Fibroblast of lung (primary cell): ENCODE results near the gene AFF2. TPM values are rescaled to one million over a fixed set of nuclear protein-coding genes. Genes with fewer than 3 reads are reported as not detected.

ENCODE experiments used
- DNase-seq, 2 donors: peaks; one replicate each; pipeline versions ENCODE4 v3.0.0 to v3.0.0-alpha.2; 2010; ENCODE audit warnings: low read depth in 2 of 2
- H2AFZ ChIP-seq: 2 replicates; pipeline ENCODE4 v1.5.1; 2012; ENCODE audit warnings: low read length, control low read depth, inconsistent platforms
- H3K27ac ChIP-seq: 2 replicates; pipeline ENCODE4 v1.5.1; 2011; ENCODE audit warnings: low read length, control low read depth; ENCODE audit not compliant: insufficient read depth
- H3K27me3 ChIP-seq: 2 replicates; pipeline ENCODE4 v1.5.1; 2011; ENCODE audit warnings: mild to moderate bottlenecking, low read length; ENCODE audit not compliant: control insufficient read depth, insufficient read depth
- H3K36me3 ChIP-seq: 2 replicates; pipeline ENCODE4 v1.5.1; 2011; ENCODE audit warnings: low read length; ENCODE audit not compliant: control insufficient read depth, insufficient read depth
- H3K4me1 ChIP-seq: 2 replicates; pipeline ENCODE4 v1.5.1; 2011; ENCODE audit warnings: low read length; ENCODE audit not compliant: control insufficient read depth, insufficient read depth; ENCODE audit errors: extremely low read depth
- H3K4me2 ChIP-seq: 2 replicates; pipeline ENCODE4 v1.5.1; 2011; ENCODE audit warnings: low read length, control low read depth; ENCODE audit not compliant: insufficient read depth; ENCODE audit errors: extremely low read depth
- H3K4me3 ChIP-seq, 4 experiments: fragments of 200-600 bp in 1 of 4; sonication (generic) in 1 of 4; replicated peaks in 1 of 4; 2 replicates each; pipeline ENCODE4 v1.5.1; 2011 to 2016; ENCODE audit warnings: low read length in 4 of 4, low read depth in 3 of 4, mild to moderate bottlenecking in 3 of 4, control low read depth in 2 of 4, inconsistent platforms in 1 of 4, mixed read lengths in 1 of 4; ENCODE audit not compliant: insufficient read depth in 1 of 4; ENCODE audit errors: control extremely low read depth in 1 of 4
- H3K79me2 ChIP-seq: 2 replicates; pipeline ENCODE4 v1.5.1; 2012; ENCODE audit warnings: mild to moderate bottlenecking, low read length, inconsistent platforms; ENCODE audit not compliant: control insufficient read depth, insufficient read depth
- H3K9ac ChIP-seq: 2 replicates; pipeline ENCODE4 v1.5.1; 2011; ENCODE audit warnings: mild to moderate bottlenecking, low read length, control low read depth; ENCODE audit not compliant: insufficient read depth
- H3K9me3 ChIP-seq: 2 replicates; pipeline ENCODE4 v1.5.1; 2012; ENCODE audit warnings: low read depth, low read length; ENCODE audit not compliant: control insufficient read depth, insufficient read depth
- H4K20me1 ChIP-seq: 2 replicates; pipeline ENCODE4 v1.5.1; 2011; ENCODE audit warnings: low read length; ENCODE audit not compliant: control insufficient read depth, insufficient read depth; ENCODE audit errors: extremely low read depth
- CTCF ChIP-seq, 2 donors: IDR thresholded peaks in 1 of 2; conservative IDR thresholded peaks in 1 of 2; 1 replicate in 1 of 2; 2 replicates in 1 of 2; pipeline ENCODE4 v1.5.1; 2011 to 2012; ENCODE audit warnings: low read length in 2 of 2, control low read depth in 1 of 2, inconsistent platforms in 1 of 2, low read depth in 1 of 2, mild to moderate bottlenecking in 1 of 2
- EZH2 ChIP-seq: IDR thresholded peaks from 2 replicates; pipeline ENCODE4 v1.5.1; 2012; ENCODE audit warnings: low read length, control low read depth, mild to moderate bottlenecking; ENCODE audit errors: missing control alignments
- polyA plus RNA-seq, 2 donors: library from polyadenylated mRNA; depleted of rRNA in 1 of 2; stranded (reverse) in 1 of 2; unstranded in 1 of 2; fragments of >200 nt; gene quantifications; 2 replicates each; pipeline ENCODE4 v1.2.1, GENCODE V29; 2011 to 2012; ENCODE audit warnings: missing spikeins in 1 of 2
- total RNA-seq: library from RNA; depleted of rRNA; stranded (reverse); fragments of >200 nt; gene quantifications from 2 replicates; pipeline ENCODE4 v1.2.1, GENCODE V29; 2014

The AFF2 gene
- total and polyA plus RNA-seq, 2 donors (not counting 1 experiment from before 2014, with no cell fraction given) = under 0.01 to 0.05 TPM

GRCh38 chrX:148808833-148809232 lies 308.4 kb downstream of the AFF2 start:
- Histone ChIP-seq H3K9me3 (no peaks in the 10 kb centered on the region), H2AFZ (no peak overlapping the region), H3K27ac (no peak overlapping the region), H3K27me3 (no peaks in the 10 kb centered on the region), H4K20me1 (no peaks in the 10 kb centered on the region), H3K4me2 (no peak overlapping the region), H3K36me3 (no peaks in the 10 kb centered on the region), H3K4me3 (no peak overlapping the region), H3K9ac (no peak overlapping the region), H3K79me2 (no peaks in the 10 kb centered on the region), H3K4me1 (no peaks in the 10 kb centered on the region)
- no peak for DNase-seq
- no peak for TF ChIP-seq EZH2
- no peak for TF ChIP-seq CTCF (conservative IDR thresholded peaks at IDR 0.05 in 1 of 2, IDR thresholded peaks at IDR 0.05 in 1 of 2; ENCODE audit: low read depth in 1 of 2, low read length in 2 of 2)

- Histone ChIP-seq H3K36me3 (no peaks in the 10 kb centered on the region), H3K79me2 (no peaks in the 10 kb centered on the region), H3K4me3 (no peak overlapping the region), H4K20me1 (no peaks in the 10 kb centered on the region), H3K4me1 (no peaks in the 10 kb centered on the region), H3K9me3 (no peaks in the 10 kb centered on the region), H3K9ac (no peak overlapping the region), H3K27me3 (no peaks in the 10 kb centered on the region), H2AFZ (no peak overlapping the region), H3K27ac (no peak overlapping the region), H3K4me2 (no peak overlapping the region)
- TF ChIP-seq CTCF (conservative IDR thresholded peaks at IDR 0.05 in 1 of 2, IDR thresholded peaks at IDR 0.05 in 1 of 2; ENCODE audit: low read depth in 1 of 2, low read length in 2 of 2) = no peak
- no peak for TF ChIP-seq EZH2
- DNase-seq = peak; percentile 34 to 52
These were observed 310.8 kb downstream of the AFF2 start for GRCh38 chrX:148811236-148811635.

GRCh38 chrX:148813422-148813821 lies 313.0 kb downstream of the AFF2 start:
- H4K20me1 ChIP-seq = no peaks in the 10 kb centered on the region
- no peak overlapping the region for H3K4me3 ChIP-seq
- no peak overlapping the region for H2AFZ ChIP-seq

More at GRCh38 chrX:148813422-148813821, 313.0 kb downstream of the AFF2 start:
- DNase-seq = no peak
- Histone ChIP-seq H3K27me3 (no peaks in the 10 kb centered on the region), H3K27ac (no peak overlapping the region), H3K4me2 (no peak overlapping the region), H3K9ac (no peak overlapping the region), H3K36me3 (no peaks in the 10 kb centered on the region), H3K9me3 (no peaks in the 10 kb centered on the region), H3K4me1 (no peaks in the 10 kb centered on the region), H3K79me2 (no peaks in the 10 kb centered on the region)
- no peak for TF ChIP-seq CTCF (conservative IDR thresholded peaks at IDR 0.05 in 1 of 2, IDR thresholded peaks at IDR 0.05 in 1 of 2; ENCODE audit: low read depth in 1 of 2, low read length in 2 of 2)
- TF ChIP-seq EZH2 = no peak
